WTC11 (cell line): ENCODE data around the gene PPM1D. TPM values are rescaled to one million over a fixed set of nuclear protein-coding genes. Genes with fewer than 3 reads are reported as not detected.

Source experiments
- ATAC-seq: fragments of 200-7000 bp; cut with Tn5 transposase; 2 replicates; pipeline ENCODE4 v1.10.0; 2021; ENCODE audit warnings: mild to moderate bottlenecking, moderate library complexity
- CTCF ChIA-PET: fragments of 300-600 bp; sonication (Branson Sonifier 250); formaldehyde crosslinking; loops from one replicate; lab custom pipeline; 2021; ENCODE audit warnings: antibody characterized with exemption; lab: Charles Lee
- POLR2A ChIA-PET: fragments of 350-600 bp; sonication (Branson Sonifier 250); formaldehyde crosslinking; loops from one replicate; lab custom pipeline; 2021; ENCODE audit warnings: antibody characterized with exemption; lab: Charles Lee
- DNase-seq: peaks from one replicate; pipeline ENCODE4 v3.0.0; 2021; ENCODE audit warnings: low spot score
- H3K27ac Mint-ChIP-seq: 2 replicates; pipeline ENCODE4 v1.8.0; 2021; ENCODE audit warnings: mixed read lengths
- H3K27me3 Mint-ChIP-seq: 2 replicates; pipeline ENCODE4 v1.8.0; 2021; ENCODE audit warnings: low read depth, mild to moderate bottlenecking, moderate library complexity, mixed read lengths
- H3K36me3 Mint-ChIP-seq: 2 replicates; pipeline ENCODE4 v1.8.0; 2021; ENCODE audit warnings: mixed read lengths
- H3K4me1 Mint-ChIP-seq: 2 replicates; pipeline ENCODE4 v1.8.0; 2022; ENCODE audit warnings: mixed read lengths
- H3K4me3 Mint-ChIP-seq: 2 replicates; pipeline ENCODE4 v1.8.0; 2021; ENCODE audit warnings: mild to moderate bottlenecking, moderate library complexity, mixed read lengths
- H3K9me3 Mint-ChIP-seq: 2 replicates; pipeline ENCODE4 v1.8.0; 2021; ENCODE audit warnings: mixed read lengths
- AR ChIP-seq: fragments of 250-450 bp; sonication (Bioruptor Pico); IDR thresholded peaks from 2 replicates; pipeline ENCODE4 v1.9.0; 2021; ENCODE audit warnings: mild to moderate bottlenecking
- ATF1 ChIP-seq: sonication (generic); formaldehyde crosslinking; IDR thresholded peaks from 2 replicates; pipeline ENCODE4 v1.8.1; 2023; ENCODE audit warnings: mild to moderate bottlenecking, moderate library complexity, missing genetic modification reagents
- CBFB ChIP-seq: sonication (generic); formaldehyde crosslinking; IDR thresholded peaks from 2 replicates; pipeline ENCODE4 v1.8.1; 2022; ENCODE audit warnings: mild to moderate bottlenecking, low read depth, missing genetic modification reagents
- CTCF ChIP-seq: fragments of 200-600 bp; IDR thresholded peaks from 2 replicates; pipeline ENCODE4 v1.8.0; 2022; ENCODE audit warnings: antibody characterized with exemption
- E2F5 ChIP-seq: sonication (generic); formaldehyde crosslinking; IDR thresholded peaks from 2 replicates; pipeline ENCODE4 v1.8.1; 2022; ENCODE audit warnings: mild to moderate bottlenecking, moderate library complexity, missing genetic modification reagents
- FOXP4 ChIP-seq: sonication (generic); formaldehyde crosslinking; IDR thresholded peaks from 2 replicates; pipeline ENCODE4 v1.8.0; 2022; ENCODE audit warnings: mild to moderate bottlenecking, missing genetic modification reagents
- GRHL2 ChIP-seq: fragments of 250-450 bp; sonication (Bioruptor Pico); IDR thresholded peaks from 2 replicates; pipeline ENCODE4 v1.8.0; 2022; ENCODE audit warnings: mild to moderate bottlenecking, moderate library complexity; ENCODE audit not compliant: insufficient replicate concordance, severe bottlenecking
- HMGA2 ChIP-seq: fragments of 250-450 bp; sonication (Bioruptor Pico); IDR thresholded peaks from 2 replicates; pipeline ENCODE4 v1.4.0; 2021; ENCODE audit warnings: mild to moderate bottlenecking, moderate library complexity
- HMGXB4 ChIP-seq: sonication (generic); formaldehyde crosslinking; IDR thresholded peaks from 2 replicates; pipeline ENCODE4 v1.8.1; 2023; ENCODE audit warnings: mild to moderate bottlenecking, moderate library complexity, missing genetic modification reagents
- JUN ChIP-seq: sonication (generic); formaldehyde crosslinking; IDR thresholded peaks from 2 replicates; pipeline ENCODE4 v1.8.0; 2023; ENCODE audit warnings: mild to moderate bottlenecking, missing genetic modification reagents
- KAT7 ChIP-seq: sonication (generic); formaldehyde crosslinking; IDR thresholded peaks from 2 replicates; pipeline ENCODE4 v1.8.1; 2023; ENCODE audit warnings: missing genetic modification reagents, mild to moderate bottlenecking, borderline replicate concordance
- NR2C2 ChIP-seq: sonication (generic); formaldehyde crosslinking; IDR thresholded peaks from 2 replicates; pipeline ENCODE4 v1.8.0; 2022; ENCODE audit warnings: mild to moderate bottlenecking, missing genetic modification reagents
- OVOL2 ChIP-seq: fragments of 250-450 bp; sonication (Bioruptor Pico); IDR thresholded peaks from 2 replicates; pipeline ENCODE4 v1.9.0; 2021; ENCODE audit warnings: mild to moderate bottlenecking, borderline replicate concordance
- SMAD3 ChIP-seq: sonication (generic); formaldehyde crosslinking; IDR thresholded peaks from 2 replicates; pipeline ENCODE4 v1.8.0; 2022; ENCODE audit warnings: missing genetic modification reagents, mild to moderate bottlenecking, borderline replicate concordance
- SMAD4 ChIP-seq: sonication (generic); formaldehyde crosslinking; IDR thresholded peaks from 2 replicates; pipeline ENCODE4 v1.8.0; 2022; ENCODE audit warnings: mild to moderate bottlenecking, missing genetic modification reagents
- TEAD4 ChIP-seq: sonication (generic); formaldehyde crosslinking; IDR thresholded peaks from 2 replicates; pipeline ENCODE4 v1.8.0; 2022; ENCODE audit warnings: mild to moderate bottlenecking, missing genetic modification reagents
- USF2 ChIP-seq: sonication (generic); formaldehyde crosslinking; IDR thresholded peaks from 2 replicates; pipeline ENCODE4 v1.8.1; 2023; ENCODE audit warnings: mild to moderate bottlenecking, missing genetic modification reagents, moderate library complexity
- ZBTB21 ChIP-seq: sonication (generic); formaldehyde crosslinking; IDR thresholded peaks from 2 replicates; pipeline ENCODE4 v1.8.1; 2023; ENCODE audit warnings: mild to moderate bottlenecking, missing genetic modification reagents, borderline replicate concordance
- ZNF121 ChIP-seq: sonication (generic); formaldehyde crosslinking; IDR thresholded peaks from 2 replicates; pipeline ENCODE4 v1.8.0; 2023; ENCODE audit warnings: missing genetic modification reagents
- ZNF317 ChIP-seq: sonication (generic); formaldehyde crosslinking; IDR thresholded peaks from 2 replicates; pipeline ENCODE4 v1.8.1; 2023; ENCODE audit warnings: low read depth, mild to moderate bottlenecking, moderate library complexity, missing genetic modification reagents, borderline replicate concordance
- ZNF671 ChIP-seq: fragments of 250-450 bp; sonication (Bioruptor Pico); IDR thresholded peaks from 2 replicates; pipeline ENCODE4 v1.8.0; 2021; ENCODE audit warnings: mild to moderate bottlenecking
- total RNA-seq: library from RNA; stranded (reverse); gene quantifications from 3 replicates; pipeline ENCODE4 v1.2.3, GENCODE V29; 2021

Gene PPM1D
- total RNA-seq, 1 experiment from 2014 or later = 20.4 TPM

- Mint-ChIP-seq H3K4me3 (no peak overlapping the region), H3K27ac (no peak overlapping the region), H3K36me3 (peaks cover 18% of the 10 kb centered on the region), H3K4me1 (no peaks in the 10 kb centered on the region), H3K9me3 (peaks cover 16% of the 10 kb centered on the region), H3K27me3 (no peaks in the 10 kb centered on the region)
- no peak for DNase-seq
- ChIA-PET POLR2A (interaction anchor here (0.6 kb wide), 1 partner anchor 166 kb away, joined by 3 read pairs; no protein-coding TSS in a partner anchor), CTCF (interaction anchor here (0.6 to 2.6 kb wide), 4 partner anchors 13 to 114 kb away, joined by 3 to 8 read pairs (median 4); no protein-coding TSS in a partner anchor)
- ATAC-seq = no peak
- TF ChIP-seq ZNF671 (no peak), ZNF317 (CRISPR knock-in tag) (no peak)
Measured at GRCh38 chr17:60615840-60616239, 15.8 kb downstream of the PPM1D start.

- no peak overlapping the region for H3K27ac Mint-ChIP-seq
- CTCF ChIA-PET = interaction anchor here (1.5 to 2.6 kb wide), 2 partner anchors 18 to 22 kb away, joined by 6 to 8 read pairs; partner anchors contain the start of gene PPM1D
- no peak overlapping the region for H3K4me3 Mint-ChIP-seq
- peaks cover 10% of the 10 kb centered on the region for H3K36me3 Mint-ChIP-seq
- peaks cover 10% of the 10 kb centered on the region for H3K9me3 Mint-ChIP-seq
- no peaks in the 10 kb centered on the region for H3K4me1 Mint-ChIP-seq
- POLR2A ChIA-PET = no interaction called here
- ATAC-seq (no peak), DNase-seq (no peak)
- H3K27me3 Mint-ChIP-seq = no peaks in the 10 kb centered on the region
- no peak for TF ChIP-seq SMAD3
- TF ChIP-seq JUN (CRISPR knock-in tag) = no peak
- TF ChIP-seq HMGXB4 = no peak
- no peak for TF ChIP-seq E2F5 (CRISPR knock-in tag)
- no peak for TF ChIP-seq NR2C2 (CRISPR knock-in tag)
- no peak for TF ChIP-seq HMGA2 (CRISPR knock-in tag)
- TF ChIP-seq CTCF = no peak
- TF ChIP-seq ZNF121 (CRISPR knock-in tag) = no peak
- no peak for TF ChIP-seq ZBTB21 (CRISPR knock-in tag)
- TF ChIP-seq GRHL2 = no peak
- TF ChIP-seq SMAD4 (CRISPR knock-in tag) = no peak
- TF ChIP-seq ZNF671 = no peak
- TF ChIP-seq CBFB (CRISPR knock-in tag) = no peak
- TF ChIP-seq, all 79 proteins: peak for 0
Measured at GRCh38 chr17:60618080-60618479, 18.1 kb downstream of the PPM1D start.

GRCh38 chr17:60618854-60619526, 19.0 kb downstream of the PPM1D start:
- Mint-ChIP-seq H3K27me3 (no peaks in the 10 kb centered on the region), H3K36me3 (peaks cover 10% of the 10 kb centered on the region), H3K4me3 (no peak overlapping the region), H3K9me3 (peaks cover 10% of the 10 kb centered on the region; the same call in 1 of the 2 replicates), H3K27ac (no peak overlapping the region), H3K4me1 (no peaks in the 10 kb centered on the region)
- ChIA-PET CTCF (no interaction called here), POLR2A (no interaction called here)
- DNase-seq (no peak), ATAC-seq (no peak)
- TF ChIP-seq FOXP4 (CRISPR knock-in tag) (no peak), TEAD4 (CRISPR knock-in tag) (no peak), AR (no peak), OVOL2 (CRISPR knock-in tag) (no peak), KAT7 (CRISPR knock-in tag) (no peak), USF2 (CRISPR knock-in tag) (no peak), ATF1 (no peak)
